ENCODE measurements around the gene TSPAN18. TPM values are rescaled to one million over a fixed set of nuclear protein-coding genes. Genes with fewer than 3 reads are reported as not detected.

The TSPAN18 gene
- total and polyA plus RNA-seq, 2 experiments from 2014 or later, result 0.20 to 0.54 TPM

- no peak for DNase-seq
- H3K9me3 ChIP-seq (ENCODE audit: low read depth), result no peaks in the 10 kb centered on the region
- no peak overlapping the region for H3K27ac ChIP-seq
- H3K4me2 ChIP-seq (ENCODE audit: unreplicated experiment), result no peak overlapping the region
- H3F3A ChIP-seq (ENCODE audit: insufficient read depth), result no peaks in the 10 kb centered on the region
- in situ Hi-C loops (cut with MboI), result no loop called here
- no peaks in the 10 kb centered on the region for H3K36me3 ChIP-seq (ENCODE audit: low read depth)
- no peak for TF ChIP-seq EZH2 (IDR thresholded peaks at IDR 0.05; ENCODE audit: insufficient read depth, poor library complexity, severe bottlenecking)
- no peak for TF ChIP-seq EZH2phosphoT487 (IDR thresholded peaks at IDR 0.05; ENCODE audit: insufficient read depth, low read depth)
- no peak overlapping the region for H3K9ac ChIP-seq
- no peaks in the 10 kb centered on the region for H3K79me2 ChIP-seq (ENCODE audit: insufficient read depth)
- H3K9me2 ChIP-seq (ENCODE audit: insufficient read depth), result no peaks in the 10 kb centered on the region
- H3K27me3 ChIP-seq (replicated peaks; ENCODE audit: insufficient read depth), result peaks cover 4% of the 10 kb centered on the region; the same call in 1 of the 2 replicates
- H3K4me1 ChIP-seq (ENCODE audit: insufficient read depth), result no peaks in the 10 kb centered on the region
- WGBS, 2 experiments (ENCODE audit: low coverage in 1 of 2, low lambda C conversion rate in 2 of 2, missing lambda C conversion rate in 2 of 2), result 55 to 60% methylated on average over 12 of the region's 12 CpGs
- H3K4me3 ChIP-seq, result no peak overlapping the region
- no peaks in the 10 kb centered on the region for H4K20me1 ChIP-seq (ENCODE audit: insufficient read depth)
- no peak overlapping the region for H2AFZ ChIP-seq
These were observed 150.1 kb downstream of the TSPAN18 start for GRCh38 chr11:44876906-44877305.

DNA sequence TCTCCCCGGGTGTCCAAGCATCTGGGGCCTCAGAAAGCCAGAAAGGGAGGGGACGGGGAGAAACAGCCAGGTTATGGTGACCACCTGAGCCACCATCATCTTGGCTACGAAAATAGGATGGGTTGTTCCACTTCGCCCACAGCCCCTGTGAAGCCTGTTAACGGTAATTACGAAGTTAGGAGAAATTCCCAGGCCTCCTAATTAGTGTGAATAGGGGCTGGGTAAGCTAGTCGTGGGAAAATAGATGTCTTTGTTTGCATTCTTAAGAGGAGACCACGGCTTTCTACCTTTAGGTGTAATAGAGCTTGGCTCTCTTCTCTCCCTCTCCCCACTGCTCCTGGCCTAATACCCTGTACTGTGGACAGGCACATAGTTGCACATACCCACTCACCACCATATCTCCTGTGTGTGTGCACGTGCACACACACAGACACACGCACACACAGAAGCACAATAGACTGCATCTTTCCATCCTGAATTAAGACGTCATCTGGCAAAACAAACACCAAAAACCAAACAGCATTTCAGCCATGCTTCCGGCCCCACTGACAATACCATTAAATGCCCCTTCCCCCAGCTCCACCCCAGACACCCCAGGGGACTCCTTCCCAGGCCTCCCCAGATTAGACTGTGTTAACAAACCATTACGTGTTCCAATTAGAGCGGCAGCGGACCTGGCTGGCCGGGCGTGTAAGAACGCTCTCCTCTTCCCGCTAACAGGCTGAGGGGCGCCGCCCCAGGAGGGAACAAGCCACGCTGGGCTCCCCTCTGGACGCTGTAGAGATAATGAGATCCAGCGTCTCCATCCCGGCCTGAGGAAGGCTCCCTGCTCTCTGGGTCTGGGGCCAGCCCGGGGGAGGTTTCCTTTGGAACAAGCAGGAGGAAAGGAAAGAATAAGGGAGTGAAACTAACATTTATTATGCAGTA, 151.1 kb downstream of the TSPAN18 start:
- in situ Hi-C loops (cut with MboI), result no loop called here
- H3K9me3 ChIP-seq (ENCODE audit: low read depth), result no peaks in the 10 kb centered on the region
- no peak for TF ChIP-seq EZH2phosphoT487 (IDR thresholded peaks at IDR 0.05; ENCODE audit: insufficient read depth, low read depth)
- no peak for TF ChIP-seq EZH2 (IDR thresholded peaks at IDR 0.05; ENCODE audit: insufficient read depth, poor library complexity, severe bottlenecking)
- H3K4me2 ChIP-seq (ENCODE audit: unreplicated experiment), result no peak overlapping the region
- no peaks in the 10 kb centered on the region for H4K20me1 ChIP-seq (ENCODE audit: insufficient read depth)
- no peaks in the 10 kb centered on the region for H3K36me3 ChIP-seq (ENCODE audit: low read depth)
- H3K27ac ChIP-seq, result no peak overlapping the region
- H3K9me2 ChIP-seq (ENCODE audit: insufficient read depth), result no peaks in the 10 kb centered on the region
- no peak for DNase-seq
- no peak overlapping the region for H3K9ac ChIP-seq
- no peaks in the 10 kb centered on the region for H3F3A ChIP-seq (ENCODE audit: insufficient read depth)
- no peak overlapping the region for H3K4me3 ChIP-seq
- H3K4me1 ChIP-seq (ENCODE audit: insufficient read depth), result no peaks in the 10 kb centered on the region
- H3K79me2 ChIP-seq (ENCODE audit: insufficient read depth), result no peaks in the 10 kb centered on the region
- H3K27me3 ChIP-seq (replicated peaks; ENCODE audit: insufficient read depth), result peaks cover 4% of the 10 kb centered on the region
- H2AFZ ChIP-seq, result no peak overlapping the region
- WGBS, 2 experiments (ENCODE audit: low coverage in 1 of 2, low lambda C conversion rate in 2 of 2, missing lambda C conversion rate in 2 of 2), result 77 to 78% methylated on average over 26 of the region's 26 CpGs

- Histone ChIP-seq H4K20me1 (ENCODE audit: insufficient read depth) (no peaks in the 10 kb centered on the region), H3K4me3 (no peak overlapping the region), H3K4me1 (ENCODE audit: insufficient read depth) (no peaks in the 10 kb centered on the region), H3K27ac (no peak overlapping the region), H3K4me2 (ENCODE audit: unreplicated experiment) (no peak overlapping the region), H3K79me2 (ENCODE audit: insufficient read depth) (no peaks in the 10 kb centered on the region), H3K9me3 (ENCODE audit: low read depth) (no peaks in the 10 kb centered on the region), H3K27me3 (replicated peaks; ENCODE audit: insufficient read depth) (peaks cover 7% of the 10 kb centered on the region), H3K9me2 (ENCODE audit: insufficient read depth) (no peaks in the 10 kb centered on the region), H2AFZ (no peak overlapping the region), H3K9ac (no peak overlapping the region), H3F3A (ENCODE audit: insufficient read depth) (no peaks in the 10 kb centered on the region), H3K36me3 (ENCODE audit: low read depth) (no peaks in the 10 kb centered on the region)
- in situ Hi-C loops (cut with MboI), result no loop called here
- TF ChIP-seq EZH2phosphoT487 (IDR thresholded peaks at IDR 0.05; ENCODE audit: insufficient read depth, low read depth), result no peak
- TF ChIP-seq EZH2 (IDR thresholded peaks at IDR 0.05; ENCODE audit: insufficient read depth, poor library complexity, severe bottlenecking), result no peak
- no peak for DNase-seq
- 89 to 90% methylated on average over 6 of the region's 6 CpGs for WGBS, 2 experiments (ENCODE audit: low coverage in 1 of 2, low lambda C conversion rate in 2 of 2, missing lambda C conversion rate in 2 of 2)
These were observed 151.9 kb downstream of the TSPAN18 start for GRCh38 chr11:44878711-44879110.

DNA sequence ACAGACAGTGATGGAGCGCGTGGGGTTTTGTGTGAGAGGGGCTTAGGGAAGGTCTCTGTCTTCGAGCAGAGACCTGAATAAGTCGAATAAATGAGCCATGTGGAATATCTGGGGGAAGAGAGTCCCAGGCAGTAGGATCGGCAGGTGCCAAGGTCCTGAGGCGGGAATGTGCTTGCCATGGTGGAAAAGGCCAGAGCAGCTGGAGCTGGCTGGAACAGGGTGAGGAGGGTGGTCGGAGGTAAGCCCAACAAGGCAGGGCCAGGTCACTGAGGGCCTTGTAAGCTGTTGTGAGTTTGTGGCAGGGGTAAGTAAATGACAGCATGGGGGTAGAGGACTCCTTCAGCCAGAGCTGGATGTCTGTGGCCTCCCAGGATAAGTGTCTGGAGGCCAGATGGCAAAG, 152.7 kb downstream of the TSPAN18 start:
- H3F3A ChIP-seq (ENCODE audit: insufficient read depth), result no peaks in the 10 kb centered on the region
- no peak for TF ChIP-seq EZH2 (IDR thresholded peaks at IDR 0.05; ENCODE audit: insufficient read depth, poor library complexity, severe bottlenecking)
- no peak for TF ChIP-seq EZH2phosphoT487 (IDR thresholded peaks at IDR 0.05; ENCODE audit: insufficient read depth, low read depth)
- no peak overlapping the region for H3K27ac ChIP-seq
- WGBS, 2 experiments (ENCODE audit: low coverage in 1 of 2, low lambda C conversion rate in 2 of 2, missing lambda C conversion rate in 2 of 2), result 80 to 81% methylated on average over 7 of the region's 7 CpGs
- no peaks in the 10 kb centered on the region for H4K20me1 ChIP-seq (ENCODE audit: insufficient read depth)
- H2AFZ ChIP-seq, result no peak overlapping the region
- in situ Hi-C loops (cut with MboI), result no loop called here
- no peak for DNase-seq
- no peaks in the 10 kb centered on the region for H3K9me2 ChIP-seq (ENCODE audit: insufficient read depth)
- no peaks in the 10 kb centered on the region for H3K9me3 ChIP-seq (ENCODE audit: low read depth)
- no peak overlapping the region for H3K4me3 ChIP-seq
- no peaks in the 10 kb centered on the region for H3K4me1 ChIP-seq (ENCODE audit: insufficient read depth)
- H3K4me2 ChIP-seq (ENCODE audit: unreplicated experiment), result no peak overlapping the region
- no peak overlapping the region for H3K9ac ChIP-seq
- peaks cover 7% of the 10 kb centered on the region for H3K27me3 ChIP-seq (replicated peaks; ENCODE audit: insufficient read depth)
- H3K79me2 ChIP-seq (ENCODE audit: insufficient read depth), result no peaks in the 10 kb centered on the region
- H3K36me3 ChIP-seq (ENCODE audit: low read depth), result no peaks in the 10 kb centered on the region

Measured in GM23248 (cell line).